ENCODE data around the gene STRA6. TPM values are rescaled to one million over a fixed set of nuclear protein-coding genes. Genes with fewer than 3 reads are reported as not detected.

Gene STRA6, protein sequence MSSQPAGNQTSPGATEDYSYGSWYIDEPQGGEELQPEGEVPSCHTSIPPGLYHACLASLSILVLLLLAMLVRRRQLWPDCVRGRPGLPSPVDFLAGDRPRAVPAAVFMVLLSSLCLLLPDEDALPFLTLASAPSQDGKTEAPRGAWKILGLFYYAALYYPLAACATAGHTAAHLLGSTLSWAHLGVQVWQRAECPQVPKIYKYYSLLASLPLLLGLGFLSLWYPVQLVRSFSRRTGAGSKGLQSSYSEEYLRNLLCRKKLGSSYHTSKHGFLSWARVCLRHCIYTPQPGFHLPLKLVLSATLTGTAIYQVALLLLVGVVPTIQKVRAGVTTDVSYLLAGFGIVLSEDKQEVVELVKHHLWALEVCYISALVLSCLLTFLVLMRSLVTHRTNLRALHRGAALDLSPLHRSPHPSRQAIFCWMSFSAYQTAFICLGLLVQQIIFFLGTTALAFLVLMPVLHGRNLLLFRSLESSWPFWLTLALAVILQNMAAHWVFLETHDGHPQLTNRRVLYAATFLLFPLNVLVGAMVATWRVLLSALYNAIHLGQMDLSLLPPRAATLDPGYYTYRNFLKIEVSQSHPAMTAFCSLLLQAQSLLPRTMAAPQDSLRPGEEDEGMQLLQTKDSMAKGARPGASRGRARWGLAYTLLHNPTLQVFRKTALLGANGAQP
- not detected in 2 replicates for total RNA-seq (2014; rRNA removed; shearing (Covaris generic))
- not detected in 2 replicates for polyA plus RNA-seq (2015; cell fraction: cytosol; rRNA removed)
- not detected in 2 replicates for polyA plus RNA-seq (2015; cell fraction: nucleus; rRNA removed)

DNA sequence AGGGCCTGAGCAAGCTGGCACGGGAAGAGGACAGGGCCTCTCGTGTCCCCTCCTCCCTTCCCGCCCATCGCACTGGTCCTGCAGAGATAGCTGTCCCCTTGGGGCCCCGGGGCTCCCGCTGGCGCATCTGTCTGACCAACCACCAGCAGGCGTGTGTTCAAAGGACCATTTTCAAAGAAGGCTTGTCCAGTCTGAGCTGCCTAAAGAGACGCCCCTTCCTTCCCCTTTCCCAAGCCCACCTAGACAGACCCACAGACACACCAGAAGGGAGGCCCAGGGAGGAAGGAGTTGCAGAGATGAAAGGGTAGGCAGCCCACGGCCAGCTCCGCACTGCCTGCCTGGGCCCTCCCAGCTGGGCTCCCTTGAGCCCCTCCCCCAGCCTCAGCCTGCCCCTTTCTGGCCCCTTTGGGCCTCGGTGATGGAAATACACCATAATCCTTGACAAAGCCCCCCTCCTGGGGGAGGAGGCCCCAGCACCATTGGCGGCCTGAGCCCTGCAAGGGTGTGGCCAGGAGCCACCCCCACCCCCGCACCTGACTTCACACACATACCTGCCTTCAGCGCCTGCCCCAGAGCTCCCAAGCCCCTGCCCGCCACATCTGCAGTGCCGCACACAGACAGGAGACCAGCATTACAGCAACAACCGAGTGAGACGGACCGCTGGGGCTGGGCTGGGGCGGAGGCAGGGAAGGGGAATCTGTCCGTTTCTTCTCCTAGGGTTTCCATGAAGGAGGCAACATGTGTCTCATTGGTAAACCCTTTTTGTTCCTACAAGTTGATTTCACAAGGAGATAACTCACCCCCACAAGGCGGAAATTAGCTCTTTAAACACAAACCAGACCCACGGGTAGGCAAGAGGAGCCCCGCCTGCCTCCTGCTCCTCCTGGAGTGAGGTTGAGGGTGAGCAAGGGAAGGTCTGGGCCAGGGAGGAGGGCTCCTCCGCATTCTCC, at the start of gene STRA6:
Gene STRA6, minus strand, starts transcription at position 336 of the 950 bp plus-strand sequence. CDS start 520 bp downstream, outside the sequence.
- in situ Hi-C loops (cut with HindIII; ENCODE audit: low pct_unique_long_range_greater_than_20kb, low sequenced_read_pairs) = no loop called here
- no peak for DNase-seq (ENCODE audit: low read depth, low spot score)

DNA sequence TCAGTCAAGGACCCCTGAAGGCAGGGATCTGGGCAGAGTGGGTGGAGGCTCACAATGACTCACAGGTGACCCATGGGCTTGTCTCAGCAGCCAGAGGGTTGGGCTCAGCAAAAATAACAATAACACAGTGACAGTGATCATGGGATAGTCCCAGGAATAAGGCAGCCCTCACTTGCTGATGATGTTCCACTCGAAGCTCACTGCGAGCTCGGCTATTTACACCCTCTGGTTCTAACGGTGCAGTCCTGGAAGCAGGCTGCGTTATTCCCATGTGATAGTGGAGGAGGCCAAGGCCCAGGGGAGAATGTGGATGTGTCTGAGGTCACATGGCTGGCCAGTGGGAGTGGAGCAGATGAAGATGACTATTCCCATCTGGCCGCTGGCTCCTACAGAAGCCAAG, 49.7 kb upstream of the STRA6 start:
- no peak for DNase-seq (ENCODE audit: low read depth, low spot score)
- in situ Hi-C loops (cut with HindIII; ENCODE audit: low pct_unique_long_range_greater_than_20kb, low sequenced_read_pairs) = no loop called here

DNA sequence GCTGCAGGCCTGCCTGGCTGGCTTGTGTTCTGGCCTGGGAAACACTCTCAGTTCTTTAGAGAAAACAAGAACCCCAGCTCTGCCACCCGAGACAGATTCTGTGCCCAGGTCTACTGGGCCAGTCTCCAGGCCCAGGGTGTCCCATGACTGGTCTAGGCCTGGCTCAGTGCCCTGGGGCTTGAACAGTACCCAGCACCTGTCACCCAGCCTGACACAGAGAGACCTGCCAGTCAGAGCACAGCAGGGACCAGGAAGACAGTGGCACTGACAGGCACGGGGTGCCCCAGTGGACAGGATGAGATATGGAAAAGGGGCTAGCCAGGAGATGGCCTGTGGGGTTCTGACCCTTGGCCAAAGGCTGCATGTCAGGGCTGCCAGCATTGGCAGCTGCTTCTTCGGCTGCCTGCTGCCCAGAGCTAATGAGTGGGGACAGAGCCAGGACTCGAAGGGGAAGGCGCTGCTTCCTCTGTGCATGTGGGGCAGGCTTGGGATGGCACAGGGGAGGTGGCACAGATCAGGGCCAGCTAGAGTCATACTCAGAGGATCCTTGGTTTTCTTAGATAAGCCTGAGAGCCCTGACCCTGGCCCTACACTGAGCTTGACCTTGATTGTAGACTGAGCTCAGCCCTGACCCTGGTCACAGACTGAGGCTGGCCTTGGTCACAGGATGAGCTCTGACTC, 48.7 kb upstream of the STRA6 start:
- in situ Hi-C loops (cut with HindIII; ENCODE audit: low pct_unique_long_range_greater_than_20kb, low sequenced_read_pairs) = no loop called here
- DNase-seq (ENCODE audit: low read depth, low spot score) = no peak

DNA sequence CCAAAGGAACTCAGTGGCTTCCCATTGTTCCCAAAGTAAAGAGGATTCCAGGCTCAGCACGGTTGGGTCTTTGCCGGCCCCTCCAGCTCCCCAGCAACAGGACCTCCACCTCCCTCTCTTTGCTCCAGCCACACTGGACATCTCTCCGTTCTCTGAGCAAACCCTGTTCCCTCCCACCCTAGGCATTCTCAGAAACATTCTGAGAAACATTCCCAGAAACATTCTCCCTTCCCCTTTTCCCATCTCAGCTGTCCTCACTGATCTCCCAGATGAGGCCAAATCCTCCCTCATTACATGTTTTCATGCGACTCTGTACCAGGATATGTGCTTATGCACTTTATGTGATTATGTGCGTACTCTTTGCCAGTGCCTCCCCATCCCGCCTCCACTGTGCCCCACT, 47.7 kb upstream of the STRA6 start:
- in situ Hi-C loops (cut with HindIII; ENCODE audit: low pct_unique_long_range_greater_than_20kb, low sequenced_read_pairs) = no loop called here
- DNase-seq (ENCODE audit: low read depth, low spot score) = no peak

GRCh38 chr15:74245342-74245931, 42.9 kb upstream of the STRA6 start:
- in situ Hi-C loops (cut with HindIII; ENCODE audit: low pct_unique_long_range_greater_than_20kb, low sequenced_read_pairs) = no loop called here
- DNase-seq (ENCODE audit: low read depth, low spot score) = no peak

DNA sequence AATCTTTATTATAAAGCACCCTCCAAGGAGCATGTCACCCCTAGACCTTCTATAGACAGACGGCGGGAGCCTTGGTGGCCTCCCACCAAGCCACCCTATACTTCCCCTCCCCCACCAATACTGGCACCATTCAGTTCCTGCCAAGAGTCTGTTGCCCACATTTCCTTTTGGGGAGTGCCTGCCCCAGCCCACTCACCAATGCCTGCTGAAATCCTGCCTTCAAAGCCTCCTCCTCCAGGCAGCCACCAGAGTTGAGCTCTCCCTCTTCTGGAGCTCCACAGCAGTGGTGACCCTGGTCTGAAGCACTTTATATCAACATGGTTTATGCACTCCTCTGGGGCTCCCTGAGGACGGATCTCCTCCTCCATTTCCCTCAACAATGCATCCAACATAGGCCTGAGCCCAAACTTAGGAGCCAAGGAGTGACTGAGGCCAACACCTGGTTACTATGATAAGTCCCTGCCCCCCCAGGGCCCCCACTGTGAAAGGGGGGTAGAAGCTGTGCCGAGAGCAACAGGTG, 42.3 kb upstream of the STRA6 start:
- DNase-seq (ENCODE audit: low read depth, low spot score) = no peak
- in situ Hi-C loops (cut with HindIII; ENCODE audit: low pct_unique_long_range_greater_than_20kb, low sequenced_read_pairs) = no loop called here

DNA sequence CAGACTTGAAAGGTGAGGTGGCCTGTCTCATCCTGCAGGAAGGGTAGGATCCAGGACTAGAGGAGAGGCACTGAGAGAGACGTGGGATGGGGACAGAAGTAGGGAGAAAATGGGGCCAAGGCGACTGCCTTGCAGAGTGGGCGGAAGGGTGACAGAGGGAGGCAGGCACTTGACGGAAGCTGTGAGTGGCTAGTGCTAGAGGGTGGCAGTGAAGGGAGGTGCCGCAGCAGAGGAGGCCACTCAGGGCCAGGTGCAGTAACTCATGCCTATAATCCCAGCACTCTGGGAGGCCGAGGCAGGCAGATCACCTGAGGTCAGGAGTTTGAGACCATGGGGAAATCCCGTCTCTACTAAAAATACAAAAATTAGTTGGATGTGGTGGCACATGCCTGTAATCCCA, 40.8 kb upstream of the STRA6 start:
- in situ Hi-C loops (cut with HindIII; ENCODE audit: low pct_unique_long_range_greater_than_20kb, low sequenced_read_pairs) = no loop called here
- DNase-seq (ENCODE audit: low read depth, low spot score) = no peak

DNA sequence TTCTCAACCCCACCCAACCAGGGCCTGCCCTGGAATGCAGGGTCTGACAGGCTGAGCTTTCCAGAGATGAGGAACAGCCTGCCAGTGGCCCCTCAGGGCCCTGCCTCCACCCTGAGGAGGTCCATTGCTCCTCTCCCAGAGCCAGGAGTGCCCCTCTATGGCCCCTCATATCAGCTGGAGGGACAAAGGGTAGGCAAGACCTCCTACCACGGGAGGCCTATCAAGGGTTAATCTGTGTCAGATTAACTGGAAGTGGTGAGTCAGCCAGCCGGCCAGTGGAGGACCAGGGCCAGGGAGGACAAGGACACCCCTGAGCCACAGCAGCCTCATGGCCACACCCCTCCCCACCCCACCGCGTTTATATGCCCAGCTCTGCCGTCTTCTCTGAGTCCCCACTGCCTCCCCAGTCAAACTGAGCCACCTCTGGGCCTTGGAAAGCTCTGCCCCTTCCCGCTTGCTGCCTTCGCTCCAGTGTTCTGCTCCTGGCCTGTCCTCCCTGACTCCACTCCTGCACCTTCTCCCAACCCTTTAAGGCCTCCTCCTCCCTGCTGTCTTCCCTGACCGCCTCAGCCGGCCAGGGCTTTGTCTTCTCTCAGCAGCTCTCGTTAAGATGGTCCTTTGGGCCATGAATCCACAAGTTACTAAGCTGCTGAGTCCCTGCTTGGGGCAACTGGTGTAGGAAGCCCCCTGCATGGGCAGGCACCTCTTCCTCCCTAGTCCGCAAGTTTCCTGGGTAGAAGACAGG, 40.0 kb upstream of the STRA6 start:
- no peak for DNase-seq (ENCODE audit: low read depth, low spot score)

GRCh38 chr15:74240897-74241614, 38.5 kb upstream of the STRA6 start:
- in situ Hi-C loops (cut with HindIII; ENCODE audit: low pct_unique_long_range_greater_than_20kb, low sequenced_read_pairs) = no loop called here
- no peak for DNase-seq (ENCODE audit: low read depth, low spot score)

More for the DNA sequence above, 40.0 kb upstream of the STRA6 start:
- in situ Hi-C loops (cut with HindIII; ENCODE audit: low pct_unique_long_range_greater_than_20kb, low sequenced_read_pairs) = no loop called here

DNA sequence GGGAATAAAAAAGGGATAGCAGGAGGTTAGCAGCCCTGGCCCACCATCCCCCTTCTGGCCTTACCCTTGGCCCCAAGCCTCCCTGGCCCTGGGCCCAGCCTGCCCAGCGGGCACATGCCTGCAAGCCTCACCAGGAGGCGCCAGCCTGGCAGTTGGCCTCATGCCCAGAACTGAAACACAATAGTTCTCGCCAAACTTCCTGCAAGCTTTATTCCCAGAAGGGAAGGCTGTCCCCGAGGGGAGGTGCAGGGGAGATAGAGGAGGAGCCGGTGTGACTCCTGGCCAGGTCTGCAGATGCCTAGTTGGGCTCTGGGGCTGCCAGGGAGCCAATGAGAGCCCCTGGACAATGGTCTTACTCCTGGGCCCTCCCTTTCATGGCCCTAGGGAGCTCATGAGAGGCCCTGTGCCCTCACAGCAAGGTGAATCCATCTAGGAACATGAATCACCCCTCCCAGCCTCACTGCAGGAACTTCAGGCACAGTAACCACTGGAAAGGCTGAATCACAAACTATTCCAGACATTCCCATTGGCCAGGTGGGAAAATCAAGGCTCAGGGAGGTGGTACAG, 37.5 kb upstream of the STRA6 start:
- peak; percentile 64 for DNase-seq (ENCODE audit: low read depth, low spot score)
- in situ Hi-C loops (cut with HindIII; ENCODE audit: low pct_unique_long_range_greater_than_20kb, low sequenced_read_pairs) = no loop called here

- no peak for DNase-seq (ENCODE audit: low read depth, low spot score)
- in situ Hi-C loops (cut with HindIII; ENCODE audit: low pct_unique_long_range_greater_than_20kb, low sequenced_read_pairs) = no loop called here
Measured at GRCh38 chr15:74239051-74239705, 36.6 kb upstream of the STRA6 start.

DNA sequence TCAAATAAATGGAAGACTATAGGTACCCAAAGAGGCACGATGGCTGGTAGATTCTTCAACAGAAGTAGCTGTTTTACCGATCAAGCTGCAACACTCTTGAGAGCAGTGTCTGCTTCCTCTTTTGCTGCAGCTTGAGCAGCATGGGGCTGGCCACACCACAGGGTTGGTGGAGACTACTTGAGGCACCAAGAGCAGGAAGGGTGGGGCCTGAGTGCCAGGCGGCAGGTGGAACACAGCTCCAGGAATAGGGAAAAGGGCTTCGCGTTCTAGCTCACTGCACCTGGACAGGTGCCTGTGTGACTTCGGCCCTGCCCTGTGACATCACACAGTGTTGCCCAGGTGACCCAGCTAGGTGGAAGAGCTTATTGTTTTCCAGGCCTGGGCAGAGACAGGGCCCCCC, 33.4 kb upstream of the STRA6 start, which contains the start of gene CCDC33:
Gene CCDC33, plus strand, starts transcription at position 365 of the 400 bp plus-strand sequence. CDS start 394 bp downstream, outside the sequence.
- in situ Hi-C loops (cut with HindIII; ENCODE audit: low pct_unique_long_range_greater_than_20kb, low sequenced_read_pairs) = no loop called here
- no peak for DNase-seq (ENCODE audit: low read depth, low spot score)

GRCh38 chr15:74234598-74234875, 31.9 kb upstream of the STRA6 start:
- in situ Hi-C loops (cut with HindIII; ENCODE audit: low pct_unique_long_range_greater_than_20kb, low sequenced_read_pairs) = no loop called here
- DNase-seq (ENCODE audit: low read depth, low spot score) = no peak

DNA sequence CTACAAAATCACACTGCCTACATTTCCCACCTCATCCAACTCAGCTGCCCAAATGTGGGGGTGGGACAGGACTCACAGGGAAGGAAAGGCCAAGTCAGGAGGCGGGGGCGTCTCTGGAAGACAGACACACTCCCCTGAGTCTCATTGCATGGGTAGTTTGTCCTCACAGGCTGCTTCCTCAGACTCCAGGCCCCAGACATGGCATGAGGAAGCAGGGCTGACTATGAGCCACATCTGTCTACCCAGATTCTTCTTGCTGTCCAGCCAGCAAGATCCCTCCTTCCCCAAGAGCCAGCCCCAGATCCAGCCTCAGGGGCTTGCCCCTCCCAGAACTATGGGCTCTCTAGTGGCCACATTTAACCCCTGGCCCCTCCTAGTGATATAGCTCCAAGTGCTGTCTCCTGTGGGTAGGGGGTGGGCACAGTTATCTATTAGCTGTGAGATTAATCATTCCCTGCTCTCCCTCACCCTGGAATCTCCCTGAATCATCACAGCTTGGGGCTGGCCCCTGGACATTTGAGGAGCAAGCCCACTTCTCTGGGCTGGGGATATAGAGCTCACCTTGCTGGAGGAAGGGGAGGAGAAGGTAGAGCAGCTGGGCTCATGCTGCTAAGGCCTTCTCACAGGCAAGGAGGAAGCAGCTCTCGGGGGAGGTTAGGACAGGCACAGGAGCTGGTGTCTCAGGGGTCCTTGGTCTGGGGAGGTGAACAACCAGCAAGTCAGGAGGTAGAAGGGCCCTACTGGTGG, 31.4 kb upstream of the STRA6 start:
- DNase-seq (ENCODE audit: low read depth, low spot score) = no peak
- in situ Hi-C loops (cut with HindIII; ENCODE audit: low pct_unique_long_range_greater_than_20kb, low sequenced_read_pairs) = no loop called here
